Astrocyte (in vitro differentiated cells and primary cell): ENCODE results near the gene ACTC1. TPM values are rescaled to one million over a fixed set of nuclear protein-coding genes. Genes with fewer than 3 reads are reported as not detected.

Experiments used
- DNase-seq: peaks from one replicate; pipeline ENCODE4 v3.0.0-alpha.2; 2010; ENCODE audit warnings: low read depth
- FAIRE-seq: peaks from 2 replicates; lab custom pipeline; 2011; peaks lifted over from hg19 to GRCh38; lab: Jason Lieb, UNC
- H2AFZ ChIP-seq: 2 replicates; pipeline ENCODE4 v1.6.0; 2012; ENCODE audit warnings: low read depth, low read length, inconsistent platforms
- H3K27ac ChIP-seq: 2 replicates; pipeline ENCODE4 v1.5.1; 2011; ENCODE audit warnings: low read depth, low read length, inconsistent platforms
- H3K27me3 ChIP-seq: 2 replicates; pipeline ENCODE4 v1.6.0; 2011; ENCODE audit warnings: low read length, inconsistent platforms; ENCODE audit not compliant: insufficient read depth
- H3K36me3 ChIP-seq: 2 replicates; pipeline ENCODE4 v1.5.1; 2011; ENCODE audit warnings: low read length, inconsistent platforms; ENCODE audit not compliant: insufficient read depth
- H3K4me1 ChIP-seq: 2 replicates; pipeline ENCODE4 v1.5.1; 2011; ENCODE audit warnings: low read length, inconsistent platforms; ENCODE audit not compliant: insufficient read depth
- H3K4me2 ChIP-seq: 2 replicates; pipeline ENCODE4 v1.6.0; 2012; ENCODE audit warnings: low read length, inconsistent platforms
- H3K4me3 ChIP-seq: 2 replicates; pipeline ENCODE4 v1.5.1; 2011; ENCODE audit warnings: low read depth, mild to moderate bottlenecking, low read length, inconsistent platforms; ENCODE audit not compliant: insufficient read depth
- H3K79me2 ChIP-seq: 2 replicates; pipeline ENCODE4 v1.6.0; 2012; ENCODE audit warnings: mild to moderate bottlenecking, low read length, inconsistent platforms; ENCODE audit not compliant: insufficient read depth
- H3K9ac ChIP-seq: 2 replicates; pipeline ENCODE4 v1.6.0; 2012; ENCODE audit warnings: mild to moderate bottlenecking, low read length, inconsistent platforms
- H3K9me3 ChIP-seq: 2 replicates; pipeline ENCODE4 v1.5.1; 2012; ENCODE audit warnings: low read depth, mild to moderate bottlenecking, low read length, inconsistent platforms; ENCODE audit not compliant: insufficient read depth
- H4K20me1 ChIP-seq: 2 replicates; pipeline ENCODE4 v1.6.0; 2012; ENCODE audit warnings: low read length, inconsistent platforms; ENCODE audit not compliant: insufficient read depth
- H3K27ac Mint-ChIP-seq: one replicate; pipeline ENCODE4 v1.8.0; 2021; ENCODE audit warnings: mild to moderate bottlenecking, mixed read lengths; ENCODE audit not compliant: unreplicated experiment
- H3K27me3 Mint-ChIP-seq: one replicate; pipeline ENCODE4 v1.8.0; 2021; ENCODE audit warnings: low read depth, mixed read lengths; ENCODE audit not compliant: unreplicated experiment
- H3K36me3 Mint-ChIP-seq: one replicate; pipeline ENCODE4 v1.8.0; 2021; ENCODE audit warnings: low read depth, mixed read lengths; ENCODE audit not compliant: unreplicated experiment
- H3K4me1 Mint-ChIP-seq: one replicate; pipeline ENCODE4 v1.8.0; 2021; ENCODE audit warnings: low read depth, mixed read lengths; ENCODE audit not compliant: unreplicated experiment
- H3K4me3 Mint-ChIP-seq: one replicate; pipeline ENCODE4 v1.8.0; 2021; ENCODE audit warnings: mild to moderate bottlenecking, moderate library complexity, mixed read lengths; ENCODE audit not compliant: unreplicated experiment
- H3K9me3 Mint-ChIP-seq: one replicate; pipeline ENCODE4 v1.8.0; 2021; ENCODE audit warnings: mild to moderate bottlenecking, mixed read lengths; ENCODE audit not compliant: unreplicated experiment
- CTCF ChIP-seq: IDR thresholded peaks from 2 replicates; pipeline ENCODE4 v1.5.1; 2011; ENCODE audit warnings: low read depth, mild to moderate bottlenecking, inconsistent platforms, low read length, moderate library complexity; ENCODE audit not compliant: insufficient read depth
- EZH2 ChIP-seq: IDR thresholded peaks from 2 replicates; pipeline ENCODE4 v1.6.1; 2012; ENCODE audit warnings: mild to moderate bottlenecking, low read length, inconsistent platforms; ENCODE audit not compliant: insufficient read depth
- total RNA-seq: library from RNA; stranded (reverse); gene quantifications from 2 replicates; pipeline ENCODE4 v1.2.1, GENCODE V29; 2021

The ACTC1 gene
- total RNA-seq, 1 donor from 2014 or later: 942 TPM

GRCh38 chr15:34769711-34770110, 25.6 kb downstream of the ACTC1 start:
- H3K79me2 ChIP-seq: no peaks in the 10 kb centered on the region
- no peak overlapping the region for H3K4me2 ChIP-seq
- H3K27ac ChIP-seq: no peak overlapping the region
- no peaks in the 10 kb centered on the region for H3K36me3 ChIP-seq
- no peaks in the 10 kb centered on the region for H3K9me3 Mint-ChIP-seq
- H3K36me3 Mint-ChIP-seq: no peaks in the 10 kb centered on the region
- DNase-seq (no peak), FAIRE-seq (no peak)
- no peak overlapping the region for H3K9ac ChIP-seq
- no peak overlapping the region for H3K4me3 ChIP-seq
- peaks cover 9% of the 10 kb centered on the region for H3K27me3 ChIP-seq
- H3K27ac Mint-ChIP-seq: no peak overlapping the region
- TF ChIP-seq EZH2 (no peak), CTCF (no peak)
- H3K4me3 Mint-ChIP-seq: no peak overlapping the region
- H3K4me1 ChIP-seq: no peaks in the 10 kb centered on the region
- peaks cover 5% of the 10 kb centered on the region for H3K4me1 Mint-ChIP-seq
- no peaks in the 10 kb centered on the region for H3K9me3 ChIP-seq
- H4K20me1 ChIP-seq: no peaks in the 10 kb centered on the region
- H3K27me3 Mint-ChIP-seq: peaks cover 8% of the 10 kb centered on the region
- H2AFZ ChIP-seq: no peak overlapping the region

GRCh38 chr15:34768530-34768929, 26.8 kb downstream of the ACTC1 start:
- Histone ChIP-seq H3K9ac (no peak overlapping the region), H2AFZ (no peak overlapping the region), H4K20me1 (no peaks in the 10 kb centered on the region), H3K4me1 (no peaks in the 10 kb centered on the region), H3K4me2 (no peak overlapping the region), H3K9me3 (no peaks in the 10 kb centered on the region), H3K36me3 (no peaks in the 10 kb centered on the region), H3K79me2 (no peaks in the 10 kb centered on the region), H3K4me3 (no peak overlapping the region), H3K27me3 (peaks cover 5% of the 10 kb centered on the region), H3K27ac (no peak overlapping the region)
- DNase-seq: no peak
- Mint-ChIP-seq H3K27ac (no peak overlapping the region), H3K9me3 (no peaks in the 10 kb centered on the region), H3K27me3 (peaks cover 15% of the 10 kb centered on the region), H3K36me3 (no peaks in the 10 kb centered on the region), H3K4me1 (peaks cover 5% of the 10 kb centered on the region), H3K4me3 (no peak overlapping the region)
- no peak for FAIRE-seq
- TF ChIP-seq EZH2 (no peak), CTCF (no peak)

GRCh38 chr15:34765741-34766140, 29.6 kb downstream of the ACTC1 start:
- FAIRE-seq (no peak), DNase-seq (no peak)
- peaks cover 7% of the 10 kb centered on the region for H3K27me3 ChIP-seq
- no peak overlapping the region for H2AFZ ChIP-seq
- Mint-ChIP-seq H3K27ac (no peak overlapping the region), H3K27me3 (peaks cover 18% of the 10 kb centered on the region), H3K9me3 (no peaks in the 10 kb centered on the region), H3K4me3 (no peak overlapping the region), H3K4me1 (peaks cover 5% of the 10 kb centered on the region), H3K36me3 (no peaks in the 10 kb centered on the region)
- H3K9ac ChIP-seq: no peak overlapping the region
- H4K20me1 ChIP-seq: no peaks in the 10 kb centered on the region
- no peaks in the 10 kb centered on the region for H3K36me3 ChIP-seq
- no peak overlapping the region for H3K4me2 ChIP-seq
- H3K9me3 ChIP-seq: no peaks in the 10 kb centered on the region
- H3K4me3 ChIP-seq: no peak overlapping the region
- no peak overlapping the region for H3K27ac ChIP-seq
- TF ChIP-seq CTCF: no peak
- no peak for TF ChIP-seq EZH2
- H3K79me2 ChIP-seq: no peaks in the 10 kb centered on the region
- H3K4me1 ChIP-seq: no peaks in the 10 kb centered on the region
